HCT116 (cell line): ENCODE data around the gene PGS1. TPM values are rescaled to one million over a fixed set of nuclear protein-coding genes. Genes with fewer than 3 reads are reported as not detected.

Experiments used
- ATAC-seq: fragments of 200-7000 bp; cut with Tn5 transposase; 2 replicates; pipeline ENCODE4 v1.9.1; 2020; ENCODE audit warnings: mild to moderate bottlenecking, moderate library complexity
- BruUV-seq: library from RNA; stranded (reverse); fragments of 400-500 nt; replicated peaks from 2 replicates; lab custom pipeline; 2021; lab: Mats Ljungman, UMichigan
- CTCF ChIA-PET: fragments of 300-600 bp; sonication (Branson Sonifier 250); formaldehyde crosslinking; loops from one replicate; lab custom pipeline; 2021; ENCODE audit warnings: antibody characterized with exemption; lab: Charles Lee
- POLR2A ChIA-PET: fragments of 300-600, 350-600 bp; sonication (Branson Sonifier 250); formaldehyde crosslinking; loops from one replicate; lab custom pipeline; 2021; ENCODE audit warnings: antibody characterized with exemption; lab: Charles Lee
- RAD21 ChIA-PET, 2 experiments: fragments of 300-600 bp; sonication (Branson Sonifier 250); formaldehyde crosslinking; loops; one replicate each; lab custom pipeline; 2023; ENCODE audit warnings: low total read pairs in 2 of 2; ENCODE audit not compliant: uncharacterized antibody in 2 of 2, unreplicated experiment in 2 of 2, low non-redundant PET in 1 of 2; lab: Charles Lee
- DNase-seq: peaks from one replicate; pipeline ENCODE4 v3.0.0-alpha.2; 2010; ENCODE audit warnings: low read depth, low spot score
- H2AFZ ChIP-seq: fragments of 200-600 bp; shearing (Covaris generic), sonication (generic); 2 replicates; pipeline ENCODE4 v1.6.1; 2017; ENCODE audit warnings: low read depth, mixed run types, mixed read lengths, antibody characterized with exemption, low read length; ENCODE audit not compliant: poor library complexity, severe bottlenecking
- H3K27ac ChIP-seq: 2 replicates; pipeline ENCODE4 v1.5.1; 2012; ENCODE audit warnings: low read depth, low read length
- H3K27me3 ChIP-seq: fragments of 200-600 bp; sonication (generic); 2 replicates; pipeline ENCODE4 v1.6.1; 2016; ENCODE audit warnings: mixed run types, low read length, mixed read lengths; ENCODE audit not compliant: insufficient read depth
- H3K36me3 ChIP-seq, 2 experiments: fragments of 200-500 bp in 1 of 2; fragments of 200-600 bp in 1 of 2; sonication (Bioruptor generic) in 1 of 2; sonication (generic) in 1 of 2; 2 replicates each; pipeline versions ENCODE4 v1.5.1 to v1.6.1; 2014 to 2016; ENCODE audit warnings: low read length in 2 of 2, inconsistent platforms in 1 of 2, mixed read lengths in 1 of 2, mixed run types in 1 of 2; ENCODE audit not compliant: insufficient read depth in 2 of 2, control insufficient read depth in 1 of 2
- H3K4me1 ChIP-seq, 2 experiments: fragments of 200-600 bp in 1 of 2; sonication (generic) in 1 of 2; 2 replicates each; pipeline versions ENCODE4 v1.5.1 to v1.6.1; 2012 to 2017; ENCODE audit warnings: low read length in 2 of 2, inconsistent platforms in 1 of 2, mild to moderate bottlenecking in 1 of 2, mixed read lengths in 1 of 2, mixed run types in 1 of 2, moderate library complexity in 1 of 2; ENCODE audit not compliant: insufficient read depth in 2 of 2, control insufficient read depth in 1 of 2
- H3K4me2 ChIP-seq: fragments of 200-600 bp; sonication (generic); 2 replicates; pipeline ENCODE4 v1.6.1; 2017; ENCODE audit warnings: mixed run types, low read length, mixed read lengths
- H3K4me3 ChIP-seq, 2 experiments: fragments of 200-600 bp in 1 of 2; sonication (generic) in 1 of 2; replicated peaks in 1 of 2; 2 replicates each; pipeline ENCODE4 v1.5.1; 2011 to 2016; ENCODE audit warnings: low read length in 2 of 2, control low read depth in 1 of 2, low read depth in 1 of 2, mild to moderate bottlenecking in 1 of 2, mixed read lengths in 1 of 2, mixed run types in 1 of 2
- H3K79me2 ChIP-seq: fragments of 200-600 bp; sonication (generic); 2 replicates; pipeline ENCODE4 v1.6.1; 2017; ENCODE audit warnings: mild to moderate bottlenecking, mixed run types, low read length, moderate library complexity, mixed read lengths; ENCODE audit not compliant: insufficient read depth
- H3K9ac ChIP-seq: fragments of 200-600 bp; sonication (generic); 2 replicates; pipeline ENCODE4 v1.6.1; 2016; ENCODE audit warnings: low read length, mixed read lengths
- H3K9me2 ChIP-seq: fragments of 200-600 bp; sonication (generic), shearing (Covaris generic); 2 replicates; pipeline ENCODE4 v1.6.1; 2017; ENCODE audit warnings: mixed run types, mild to moderate bottlenecking, moderate library complexity; ENCODE audit not compliant: insufficient read depth
- H3K9me3 ChIP-seq, 2 experiments: fragments of 200-500 bp in 1 of 2; fragments of 200-600 bp in 1 of 2; sonication (Bioruptor generic) in 1 of 2; sonication (generic) in 1 of 2; 2 replicates each; pipeline ENCODE4 v1.6.1; 2014 to 2017; ENCODE audit warnings: low read length in 2 of 2, mixed read lengths in 2 of 2, inconsistent platforms in 1 of 2, low read depth in 1 of 2, mild to moderate bottlenecking in 1 of 2, mixed run types in 1 of 2, moderate library complexity in 1 of 2; ENCODE audit not compliant: control insufficient read depth in 1 of 2, insufficient read depth in 1 of 2
- H4K20me1 ChIP-seq: fragments of 200-600 bp; sonication (generic), shearing (Covaris generic); 2 replicates; pipeline ENCODE4 v1.6.1; 2017; ENCODE audit warnings: mixed run types, mild to moderate bottlenecking, moderate library complexity; ENCODE audit not compliant: insufficient read depth
- CEBPB ChIP-seq: IDR thresholded peaks from 2 replicates; pipeline ENCODE4 v1.6.1; 2012; ENCODE audit warnings: low read depth
- CTCF ChIP-seq, 3 experiments: fragments of 200-600 bp in 1 of 3; sonication (generic) in 1 of 3; IDR thresholded peaks in 2 of 3; conservative IDR thresholded peaks in 1 of 3; 2 replicates each; pipeline ENCODE4 v1.5.1; 2012 to 2017; ENCODE audit warnings: low read depth in 2 of 3, low read length in 2 of 3, antibody characterized with exemption in 1 of 3, borderline replicate concordance in 1 of 3, control low read depth in 1 of 3, mild to moderate bottlenecking in 1 of 3, mixed read lengths in 1 of 3, mixed run types in 1 of 3, moderate library complexity in 1 of 3; ENCODE audit not compliant: insufficient read depth in 1 of 3
- EGR1 ChIP-seq: IDR thresholded peaks from 2 replicates; pipeline ENCODE4 v1.6.1; 2012; ENCODE audit warnings: low read depth
- ELF1 ChIP-seq: IDR thresholded peaks from 2 replicates; pipeline ENCODE4 v1.6.1; 2012; ENCODE audit warnings: low read depth, borderline replicate concordance
- MAX ChIP-seq: IDR thresholded peaks from 2 replicates; pipeline ENCODE4 v1.6.1; 2012
- POLR2A ChIP-seq: IDR thresholded peaks from 2 replicates; pipeline ENCODE4 v1.7.0; 2011; ENCODE audit warnings: borderline replicate concordance; ENCODE audit not compliant: insufficient read depth, insufficient read length; ENCODE audit errors: extremely low read depth
- POLR2AphosphoS5 ChIP-seq: IDR thresholded peaks from 2 replicates; pipeline ENCODE4 v1.6.1; 2011; ENCODE audit warnings: mild to moderate bottlenecking, low read depth, low read length, moderate library complexity
- RAD21 ChIP-seq: IDR thresholded peaks from 2 replicates; pipeline ENCODE4 v1.6.1; 2012; ENCODE audit warnings: low read depth, mild to moderate bottlenecking
- REST ChIP-seq: IDR thresholded peaks from 2 replicates; pipeline ENCODE4 v1.6.1; 2012; ENCODE audit warnings: low read depth
- SIN3A ChIP-seq: IDR thresholded peaks from 2 replicates; pipeline ENCODE4 v1.6.1; 2012; ENCODE audit warnings: low read depth
- SRF ChIP-seq: IDR thresholded peaks from 2 replicates; pipeline ENCODE4 v1.6.1; 2012; ENCODE audit warnings: low read depth
- YY1 ChIP-seq: IDR thresholded peaks from 2 replicates; pipeline ENCODE4 v1.6.1; 2011; ENCODE audit warnings: low read length, low read depth, moderate library complexity, mild to moderate bottlenecking; ENCODE audit not compliant: insufficient replicate concordance; ENCODE audit errors: extremely low read depth
- ZNF274 ChIP-seq: fragments of 200-500 bp; sonication (Bioruptor generic); IDR thresholded peaks from 2 replicates; pipeline ENCODE4 v1.6.1; 2014; ENCODE audit warnings: mild to moderate bottlenecking, low read depth, low read length, inconsistent platforms
- intact Hi-C: fragments of 100-400 bp; cut with micrococcal nuclease; formaldehyde crosslinking; loops from 2 replicates; pipeline ENCODE4 v1.10.0; 2022
- total RNA-seq: library from RNA; stranded (reverse); gene quantifications from one replicate; pipeline ENCODE4 v1.2.1, GENCODE V29; 2021; ENCODE audit not compliant: unreplicated experiment

Gene PGS1
- total RNA-seq, 1 experiment from 2014 or later: 44.4 TPM

GRCh38 chr17:78383725-78384471 is 5.4 kb downstream of the PGS1 start:
- Histone ChIP-seq H3K27ac (no peak overlapping the region), H3K9me2 (no peaks in the 10 kb centered on the region), H3K27me3 (no peaks in the 10 kb centered on the region), H3K4me1 (peaks cover 6 to 21% of the 10 kb centered on the region in 2 experiments; a peak in 3 of 4 replicates), H3K9ac (no peak overlapping the region), H3K9me3 (no peaks in the 10 kb centered on the region), H2AFZ (no peak overlapping the region), H3K4me3 (no peak overlapping the region), H3K79me2 (peaks cover 98% of the 10 kb centered on the region), H3K36me3 (peaks cover 2 to 5% of the 10 kb centered on the region in 2 experiments; a peak in 2 of 4 replicates), H4K20me1 (peaks cover 21% of the 10 kb centered on the region; the same call in 1 of the 2 replicates), H3K4me2 (no peak overlapping the region)
- ChIA-PET POLR2A (no interaction called here), RAD21 (no interaction called here), CTCF (no interaction called here)
- ATAC-seq (no peak), DNase-seq (no peak)
- intact Hi-C loops: no loop called here
- no TSS peak for BruUV-seq
- TF ChIP-seq RAD21 (no peak), SIN3A (no peak)

GRCh38 chr17:78384479-78385175 is 6.2 kb downstream of the PGS1 start:
- intact Hi-C loops: no loop called here
- POLR2A ChIA-PET: no interaction called here
- Histone ChIP-seq H3K79me2 (peaks cover 98% of the 10 kb centered on the region), H3K9me3 (no peaks in the 10 kb centered on the region), H3K9me2 (no peaks in the 10 kb centered on the region), H3K27me3 (no peaks in the 10 kb centered on the region), H3K4me1 (peaks cover 6 to 16% of the 10 kb centered on the region in 2 experiments; a peak in 3 of 4 replicates), H3K9ac (no peak overlapping the region), H3K27ac (no peak overlapping the region), H3K4me3 (no peak overlapping the region), H3K4me2 (no peak overlapping the region), H4K20me1 (peaks cover 21% of the 10 kb centered on the region; the same call in 1 of the 2 replicates), H2AFZ (no peak overlapping the region), H3K36me3 (peaks cover 2 to 5% of the 10 kb centered on the region in 2 experiments; a peak in 2 of 4 replicates)
- RAD21 ChIA-PET: interaction anchor here in 1 of 2 experiments (0.7 kb wide), 1 partner anchor 616 kb away, joined by 3 read pairs; no protein-coding TSS in a partner anchor
- BruUV-seq: no TSS peak
- DNase-seq: no peak
- CTCF ChIA-PET: no interaction called here
- no peak for ATAC-seq
- no peak for TF ChIP-seq ELF1
- TF ChIP-seq EGR1: no peak
- TF ChIP-seq SRF: no peak
- TF ChIP-seq CTCF (IDR thresholded peaks at IDR 0.05 in 2 of 3, conservative IDR thresholded peaks at IDR 0.05 in 1 of 3; ENCODE audit: borderline replicate concordance in 1 of 3, insufficient read depth in 1 of 3, low read depth in 2 of 3, low read length in 2 of 3): no peak
- no peak for TF ChIP-seq POLR2A
- no peak for TF ChIP-seq ZNF274
- TF ChIP-seq POLR2AphosphoS5: no peak
- no peak for TF ChIP-seq REST
- no peak for TF ChIP-seq YY1
- TF ChIP-seq CEBPB: no peak
- no peak for TF ChIP-seq MAX
